ENCODE results near the gene PARD3B. TPM values are rescaled to one million over a fixed set of nuclear protein-coding genes. Genes with fewer than 3 reads are reported as not detected.

Gene PARD3B
- total and polyA plus RNA-seq, 2 of the 8 experiments (the other 6 are each of a cell fraction or from before 2014, with no cell fraction given) = 1.2 to 5.7 TPM

DNA sequence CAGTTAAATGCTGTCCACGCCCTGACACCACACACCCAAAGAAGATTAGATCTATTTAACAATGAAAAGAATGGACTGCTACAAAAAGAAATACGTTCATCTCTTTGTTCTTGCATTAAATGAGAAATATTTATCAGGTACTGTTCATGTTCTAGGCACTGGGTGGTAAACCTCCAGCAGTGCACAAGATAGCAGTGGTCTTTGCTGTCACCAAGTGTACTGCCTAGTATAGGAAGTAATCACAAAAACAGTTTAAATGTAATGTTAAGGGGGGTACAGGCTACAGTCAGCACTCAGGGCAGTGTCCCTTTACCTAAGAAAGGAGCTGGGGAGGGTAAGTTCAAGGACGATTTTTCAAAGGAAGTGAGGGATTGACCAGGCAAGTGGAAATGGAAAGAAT is 443.6 kb downstream of the PARD3B start:
- no peaks in the 10 kb centered on the region for H3K36me3 ChIP-seq (ENCODE audit: control insufficient read depth in 2 of 4, insufficient read depth in 4 of 4, low read length in 3 of 4)
- no peak overlapping the region for H3K14ac ChIP-seq (ENCODE audit: insufficient read length)
- H4K8ac ChIP-seq (ENCODE audit: extremely low read depth, insufficient read depth, low read length) = no peak overlapping the region
- H2BK15ac ChIP-seq (ENCODE audit: low read length) = no peak overlapping the region
- no peak overlapping the region for H2BK120ac ChIP-seq (replicated peaks; ENCODE audit: low read depth, low read length)
- H4K20me1 ChIP-seq (replicated peaks in 1 of 2; ENCODE audit: control insufficient read depth in 1 of 2, insufficient read depth in 2 of 2, low read length in 2 of 2) = no peaks in the 10 kb centered on the region
- DNase-seq (ENCODE audit: low read depth in 1 of 2, low spot score in 2 of 2) (no peak), FAIRE-seq (no peak)
- no peak overlapping the region for H3K9ac ChIP-seq (replicated peaks in 1 of 4; ENCODE audit: extremely low read depth in 1 of 4, low read depth in 3 of 4, low read length in 3 of 4)
- no peak overlapping the region for H2AFZ ChIP-seq (ENCODE audit: low read length)
- no peak overlapping the region for H4K5ac ChIP-seq (ENCODE audit: insufficient read length, low read depth, low read length)
- H3K27ac ChIP-seq (ENCODE audit: low read depth, low read length) = no peak overlapping the region
- H3K4me3 ChIP-seq (ENCODE audit: extremely low read depth in 1 of 4, insufficient read depth in 2 of 4, low read depth in 3 of 4, low read length in 4 of 4) = no peak overlapping the region
- H3K79me2 ChIP-seq (ENCODE audit: control insufficient read depth in 1 of 2, insufficient read depth in 2 of 2, low read length in 2 of 2) = no peaks in the 10 kb centered on the region
- H3K23me2 ChIP-seq (ENCODE audit: low read depth, low read length) = no peaks in the 10 kb centered on the region
- CTCF ChIA-PET (ENCODE audit: partially characterized antibody) = interaction anchor here (1.0 kb wide), 1 partner anchor 17 kb away, joined by 3 read pairs; no protein-coding TSS in a partner anchor
- H3K4ac ChIP-seq (replicated peaks; ENCODE audit: insufficient read length, low read depth, low read length) = no peak overlapping the region
- 75% methylated on average over 3 of the region's 3 CpGs; no CpG with 5 or more reads in 1 of the 2 experiments for WGBS, 2 experiments (ENCODE audit: extremely low coverage in 1 of 2, insufficient coverage in 1 of 2, insufficient read length in 1 of 2, insufficient replicate concordance in 2 of 2, low coverage in 1 of 2, low lambda C conversion rate in 2 of 2, missing lambda C conversion rate in 1 of 2)
- POLR2A ChIA-PET (ENCODE audit: partially characterized antibody) = no interaction called here
- no peak overlapping the region for H3K56ac ChIP-seq (replicated peaks; ENCODE audit: insufficient read length, low read depth, low read length)
- no peak overlapping the region for H2BK12ac ChIP-seq (ENCODE audit: low read depth, low read length)
- no peak overlapping the region for H3K18ac ChIP-seq (ENCODE audit: extremely low read depth, low read length)
- no peaks in the 10 kb centered on the region for H3K27me3 ChIP-seq (replicated peaks in 1 of 4; ENCODE audit: control insufficient read depth in 3 of 4, extremely low read depth in 1 of 4, insufficient read depth in 3 of 4, low read length in 3 of 4)
- H3K4me1 ChIP-seq (replicated peaks in 1 of 4; ENCODE audit: control insufficient read depth in 3 of 4, insufficient read depth in 4 of 4, low read length in 3 of 4) = no peaks in the 10 kb centered on the region
- no peak overlapping the region for H2BK5ac ChIP-seq (ENCODE audit: low read depth, low read length)
- H4K91ac ChIP-seq (replicated peaks; ENCODE audit: insufficient read length, low read length) = no peak overlapping the region
- H2AK5ac ChIP-seq (ENCODE audit: low read depth, low read length) = no peak overlapping the region
- no peaks in the 10 kb centered on the region for H3K79me1 ChIP-seq (ENCODE audit: low read depth, low read length)
- no peak overlapping the region for H3K23ac ChIP-seq (ENCODE audit: insufficient read length)
- no peaks in the 10 kb centered on the region for H3K9me3 ChIP-seq (ENCODE audit: insufficient read depth in 2 of 2, low read depth in 1 of 2, low read length in 1 of 2)
- H3K4me2 ChIP-seq (ENCODE audit: insufficient read depth in 1 of 2, low read depth in 2 of 2, low read length in 2 of 2) = no peak overlapping the region
- TF ChIP-seq POLR2A (IDR thresholded peaks at IDR 0.05; ENCODE audit: control extremely low read depth in 1 of 2, low read depth in 2 of 2, low read length in 2 of 2) (no peak), ASH2L (IDR thresholded peaks at IDR 0.05; ENCODE audit: low read length) (no peak), RNF2 (IDR thresholded peaks at IDR 0.05; ENCODE audit: borderline replicate concordance, low read depth, low read length, missing control alignments, poor library complexity, severe bottlenecking) (no peak), CEBPB (IDR thresholded peaks at IDR 0.05; ENCODE audit: low read depth, low read length) (no peak), KDM5A (IDR thresholded peaks at IDR 0.05; ENCODE audit: low read length) (no peak), GABPA (IDR thresholded peaks at IDR 0.05; ENCODE audit: borderline replicate concordance, insufficient read depth, low read length) (no peak), SIN3A (conservative IDR thresholded peaks at IDR 0.05 in 1 of 2, IDR thresholded peaks at IDR 0.05 in 1 of 2; ENCODE audit: low read depth in 1 of 2, low read length in 2 of 2) (no peak), SP1 (IDR thresholded peaks at IDR 0.05; ENCODE audit: low read depth, low read length) (no peak)
- H2BK20ac ChIP-seq (ENCODE audit: low read length) = no peak overlapping the region

Measured in H1 (cell line).